Fibroblast of villous mesenchyme (primary cell): Measurements from ENCODE around the gene TEX2. TPM values are rescaled to one million over a fixed set of nuclear protein-coding genes. Genes with fewer than 3 reads are reported as not detected.

Experiments used
- DNase-seq: peaks from one replicate; pipeline ENCODE4 v3.0.0-alpha.2; 2010; ENCODE audit warnings: low read depth
- H3K4me3 ChIP-seq: 2 replicates; pipeline ENCODE4 v1.5.1; 2011; ENCODE audit warnings: low read depth, mild to moderate bottlenecking, low read length
- total RNA-seq: library from RNA; depleted of rRNA; stranded (reverse); fragments of >200 nt; gene quantifications from 2 replicates; pipeline ENCODE4 v1.2.3, GENCODE V29; 2012
- TF ChIP-seq, protein P1 (sequence below): IDR thresholded peaks from 2 replicates; pipeline ENCODE4 v1.5.1; 2012; ENCODE audit warnings: low read depth, mild to moderate bottlenecking, low read length; ENCODE audit not compliant: insufficient read depth

The TEX2 gene, protein sequence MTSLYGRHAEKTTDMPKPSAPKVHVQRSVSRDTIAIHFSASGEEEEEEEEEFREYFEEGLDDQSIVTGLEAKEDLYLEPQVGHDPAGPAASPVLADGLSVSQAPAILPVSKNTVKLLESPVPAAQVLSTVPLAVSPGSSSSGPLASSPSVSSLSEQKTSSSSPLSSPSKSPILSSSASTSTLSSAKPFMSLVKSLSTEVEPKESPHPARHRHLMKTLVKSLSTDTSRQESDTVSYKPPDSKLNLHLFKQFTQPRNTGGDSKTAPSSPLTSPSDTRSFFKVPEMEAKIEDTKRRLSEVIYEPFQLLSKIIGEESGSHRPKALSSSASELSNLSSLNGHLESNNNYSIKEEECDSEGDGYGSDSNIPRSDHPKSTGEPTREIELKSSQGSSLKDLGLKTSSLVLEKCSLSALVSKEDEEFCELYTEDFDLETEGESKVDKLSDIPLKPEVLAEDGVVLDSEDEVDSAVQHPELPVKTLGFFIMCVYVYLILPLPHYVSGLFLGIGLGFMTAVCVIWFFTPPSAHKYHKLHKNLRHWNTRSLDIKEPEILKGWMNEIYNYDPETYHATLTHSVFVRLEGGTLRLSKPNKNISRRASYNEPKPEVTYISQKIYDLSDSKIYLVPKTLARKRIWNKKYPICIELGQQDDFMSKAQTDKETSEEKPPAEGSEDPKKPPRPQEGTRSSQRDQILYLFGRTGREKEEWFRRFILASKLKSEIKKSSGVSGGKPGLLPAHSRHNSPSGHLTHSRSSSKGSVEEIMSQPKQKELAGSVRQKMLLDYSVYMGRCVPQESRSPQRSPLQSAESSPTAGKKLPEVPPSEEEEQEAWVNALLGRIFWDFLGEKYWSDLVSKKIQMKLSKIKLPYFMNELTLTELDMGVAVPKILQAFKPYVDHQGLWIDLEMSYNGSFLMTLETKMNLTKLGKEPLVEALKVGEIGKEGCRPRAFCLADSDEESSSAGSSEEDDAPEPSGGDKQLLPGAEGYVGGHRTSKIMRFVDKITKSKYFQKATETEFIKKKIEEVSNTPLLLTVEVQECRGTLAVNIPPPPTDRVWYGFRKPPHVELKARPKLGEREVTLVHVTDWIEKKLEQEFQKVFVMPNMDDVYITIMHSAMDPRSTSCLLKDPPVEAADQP
- total RNA-seq: 38.0 and 45.8 TPM in 2 replicates

DNA sequence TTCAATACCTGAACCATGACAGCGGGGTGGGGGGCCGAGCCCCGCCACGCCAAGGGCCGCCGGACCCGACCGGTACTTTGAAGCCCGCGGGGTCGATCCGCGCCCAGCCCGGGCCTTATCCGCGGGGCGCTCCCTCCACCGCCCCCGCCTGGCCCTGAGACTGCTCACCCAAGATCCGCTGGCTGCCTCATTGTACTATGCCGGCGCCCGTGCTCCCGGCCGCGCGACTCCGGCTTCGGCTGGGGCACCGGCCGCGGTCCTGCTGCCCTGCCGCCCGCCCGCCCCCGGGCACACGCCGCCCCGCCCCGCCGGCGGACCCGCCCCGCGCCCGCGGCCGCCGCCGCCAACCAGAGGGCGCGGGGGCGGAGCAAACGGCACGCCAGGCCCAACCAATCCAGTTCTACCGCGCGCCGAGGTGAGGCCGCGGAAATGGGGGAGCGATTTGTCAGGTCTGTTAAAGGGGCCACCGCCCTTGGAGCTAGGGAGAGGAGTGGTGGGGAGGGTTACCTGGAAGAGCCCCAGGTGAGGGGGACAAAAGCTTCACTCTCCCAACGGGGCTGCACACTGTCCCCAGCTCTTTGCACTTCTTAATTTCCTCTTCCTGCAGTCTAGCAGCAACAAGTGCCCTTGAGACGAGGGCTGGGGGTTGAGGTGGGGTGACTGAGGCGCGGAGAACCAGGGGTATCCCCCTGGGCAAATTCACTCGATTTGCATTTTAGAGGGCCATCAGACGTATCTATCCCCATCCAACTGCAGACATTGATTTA lies at the start of gene TEX2:
Gene TEX2 (minus strand): TSS at position 261 of the 767 bp plus-strand sequence. CDS start 49,043 bp downstream, outside the sequence.
- peak within 1 kb of the TSS; percentile 78 for H3K4me3 ChIP-seq
- peak; percentile 77 for DNase-seq
- TF ChIP-seq, protein P1, sequence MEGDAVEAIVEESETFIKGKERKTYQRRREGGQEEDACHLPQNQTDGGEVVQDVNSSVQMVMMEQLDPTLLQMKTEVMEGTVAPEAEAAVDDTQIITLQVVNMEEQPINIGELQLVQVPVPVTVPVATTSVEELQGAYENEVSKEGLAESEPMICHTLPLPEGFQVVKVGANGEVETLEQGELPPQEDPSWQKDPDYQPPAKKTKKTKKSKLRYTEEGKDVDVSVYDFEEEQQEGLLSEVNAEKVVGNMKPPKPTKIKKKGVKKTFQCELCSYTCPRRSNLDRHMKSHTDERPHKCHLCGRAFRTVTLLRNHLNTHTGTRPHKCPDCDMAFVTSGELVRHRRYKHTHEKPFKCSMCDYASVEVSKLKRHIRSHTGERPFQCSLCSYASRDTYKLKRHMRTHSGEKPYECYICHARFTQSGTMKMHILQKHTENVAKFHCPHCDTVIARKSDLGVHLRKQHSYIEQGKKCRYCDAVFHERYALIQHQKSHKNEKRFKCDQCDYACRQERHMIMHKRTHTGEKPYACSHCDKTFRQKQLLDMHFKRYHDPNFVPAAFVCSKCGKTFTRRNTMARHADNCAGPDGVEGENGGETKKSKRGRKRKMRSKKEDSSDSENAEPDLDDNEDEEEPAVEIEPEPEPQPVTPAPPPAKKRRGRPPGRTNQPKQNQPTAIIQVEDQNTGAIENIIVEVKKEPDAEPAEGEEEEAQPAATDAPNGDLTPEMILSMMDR: no peak

DNA sequence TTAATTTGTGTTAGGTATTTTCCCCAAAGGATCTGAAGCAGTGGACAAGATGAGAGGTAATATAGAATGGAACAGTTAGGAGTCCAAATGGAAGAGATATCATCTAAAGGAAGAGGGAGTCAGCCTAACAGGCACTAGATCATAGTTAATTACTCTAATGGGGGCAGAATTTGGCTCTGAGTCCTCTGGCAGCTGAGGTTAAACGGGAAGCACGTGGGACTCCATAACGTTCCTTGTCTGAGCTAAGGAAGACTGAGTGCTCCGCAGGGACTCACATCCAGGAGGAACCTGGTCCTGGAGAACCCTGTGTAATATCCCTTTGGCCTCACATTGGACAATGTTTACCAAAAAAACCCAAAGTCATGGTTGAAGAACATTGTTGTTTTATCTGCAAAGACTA lies 46.6 kb upstream of the TEX2 start:
- H3K4me3 ChIP-seq: no peak overlapping the region
- TF ChIP-seq, protein P1: no peak
- no peak for DNase-seq

DNA sequence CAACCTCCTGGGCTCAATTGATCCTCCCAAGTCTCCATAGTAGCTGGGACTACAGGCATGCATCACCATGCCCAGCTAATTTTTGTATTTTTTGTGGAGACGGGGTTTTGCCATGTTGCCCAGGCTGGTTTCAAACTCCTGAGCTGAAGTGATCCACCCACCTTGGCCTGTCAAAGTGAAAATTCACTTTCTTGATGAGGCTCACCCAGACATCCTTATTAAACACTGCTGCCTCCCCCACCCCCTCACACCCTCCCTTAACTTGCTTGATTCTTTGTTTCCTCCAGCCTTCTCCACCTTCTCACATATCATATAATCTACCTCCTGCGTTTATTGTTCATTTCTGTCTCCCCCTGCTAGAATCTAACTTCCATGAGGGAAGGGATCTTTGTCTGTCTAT lies 46.0 kb upstream of the TEX2 start:
- no peak overlapping the region for H3K4me3 ChIP-seq
- DNase-seq: no peak
- TF ChIP-seq, protein P1: no peak

DNA sequence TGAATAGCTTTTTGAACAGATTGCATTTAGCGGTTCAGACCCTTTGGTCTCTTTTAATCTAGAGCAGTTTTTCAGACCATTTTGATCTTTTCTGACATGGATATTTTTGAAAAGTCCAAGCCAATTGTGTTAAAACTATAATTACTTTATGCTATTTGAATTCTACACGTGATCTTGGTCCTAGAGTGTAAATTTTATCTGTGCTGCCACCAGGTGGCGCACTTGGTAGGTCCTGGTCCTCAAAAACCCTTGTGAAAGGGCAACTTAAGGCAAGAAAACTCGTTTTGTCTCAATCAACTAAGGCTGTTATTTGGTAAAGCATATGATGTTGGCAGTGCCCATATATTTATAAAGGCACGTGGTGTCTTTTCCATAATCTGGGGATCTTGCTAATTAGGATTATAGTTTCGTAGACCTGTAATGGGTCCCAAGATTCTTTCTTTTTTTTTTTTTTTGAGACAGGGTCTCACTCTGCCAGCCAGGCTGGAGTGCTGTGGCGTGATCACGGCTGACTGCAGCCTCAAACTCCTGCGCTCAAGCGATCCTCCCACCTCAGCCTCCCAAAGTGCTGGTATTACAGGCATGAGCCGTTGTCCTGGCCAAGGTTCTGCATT lies 43.9 kb upstream of the TEX2 start:
- TF ChIP-seq, protein P1: peak; percentile 78
- no peak overlapping the region for H3K4me3 ChIP-seq
- peak; percentile 78 for DNase-seq

DNA sequence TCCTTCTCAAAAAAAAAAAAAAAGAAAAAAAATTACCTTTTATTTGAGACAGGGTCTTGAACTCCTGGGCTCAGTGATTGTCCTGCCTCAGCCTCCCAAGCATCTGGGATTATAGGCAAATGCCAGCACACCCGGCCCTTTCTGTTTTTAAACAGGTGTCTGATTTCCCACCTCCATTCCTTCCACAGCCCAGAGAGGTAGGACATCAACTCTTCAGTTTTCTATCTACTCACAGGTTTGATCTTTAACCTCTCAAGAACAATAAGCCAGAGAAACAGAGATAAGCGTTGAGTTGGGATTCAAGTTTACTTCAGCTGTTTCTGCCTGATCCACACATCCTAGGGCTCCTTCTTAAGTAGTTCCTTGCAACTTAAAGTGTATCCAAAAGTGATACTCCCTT lies 41.5 kb upstream of the TEX2 start:
- TF ChIP-seq, protein P1: no peak
- H3K4me3 ChIP-seq: no peak overlapping the region
- no peak for DNase-seq

DNA sequence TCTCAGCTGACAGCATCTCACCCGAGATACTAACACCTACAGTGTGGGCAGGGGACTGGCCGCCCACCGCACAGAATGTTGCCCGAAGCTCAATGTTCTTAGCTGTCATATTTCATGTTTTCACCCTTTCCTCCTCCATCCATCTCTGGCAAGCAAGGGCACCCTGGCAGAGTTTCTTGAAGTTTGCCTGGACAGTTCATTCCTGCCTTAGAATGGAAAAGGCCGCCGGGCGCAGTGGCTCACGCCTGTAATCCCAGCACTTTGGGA lies 37.6 kb upstream of the TEX2 start:
- TF ChIP-seq, protein P1: no peak
- no peak overlapping the region for H3K4me3 ChIP-seq
- no peak for DNase-seq
